CD4-positive, alpha-beta T cell (primary cell): Measurements from ENCODE around the gene GADD45A. TPM values are rescaled to one million over a fixed set of nuclear protein-coding genes. Genes with fewer than 3 reads are reported as not detected.

Experiments used
- ATAC-seq: fragments of 200-7000 bp; cut with Tn5 transposase; one replicate; pipeline ENCODE4 v1.10.0; 2022; ENCODE audit warnings: mild to moderate bottlenecking; ENCODE audit not compliant: poor library complexity
- CTCF ChIA-PET: fragments of 350-600 bp; sonication (Branson Sonifier 250); formaldehyde crosslinking; loops from one replicate; lab custom pipeline; 2021; ENCODE audit warnings: antibody characterized with exemption, inconsistent platforms; lab: Charles Lee
- POLR2A ChIA-PET: fragments of 350-600 bp; sonication (Branson Sonifier 250); formaldehyde crosslinking; loops from one replicate; lab custom pipeline; 2021; ENCODE audit warnings: antibody characterized with exemption, inconsistent platforms; lab: Charles Lee
- DNase-seq, 14 experiments: peaks; one replicate each; pipeline ENCODE4 v3.0.0-alpha.2; 2013 to 2020; ENCODE audit warnings: mixed read lengths in 2 of 14
- H3K27ac ChIP-seq, 2 donors: one replicate each; pipeline versions ENCODE4 v1.5.1 to v1.7.0; 2013; ENCODE audit warnings: low read length in 2 of 2, low read depth in 1 of 2, mild to moderate bottlenecking in 1 of 2
- H3K27me3 ChIP-seq, 2 experiments: 1 replicate in 1 of 2; 2 replicates in 1 of 2; pipeline versions ENCODE4 v1.6.1 to v1.7.0; 2013; ENCODE audit warnings: low read length in 2 of 2, control low read depth in 1 of 2, mild to moderate bottlenecking in 1 of 2, moderate library complexity in 1 of 2; ENCODE audit not compliant: insufficient read depth in 2 of 2, control insufficient read depth in 1 of 2
- H3K36me3 ChIP-seq: one replicate; pipeline ENCODE4 v1.6.1; 2013; ENCODE audit warnings: low read length, control low read depth; ENCODE audit not compliant: insufficient read depth
- H3K4me1 ChIP-seq: one replicate; pipeline ENCODE4 v1.6.1; 2013; ENCODE audit warnings: low read length, control low read depth; ENCODE audit not compliant: insufficient read depth
- H3K4me3 ChIP-seq: one replicate; pipeline ENCODE4 v1.5.1; 2013; ENCODE audit warnings: mild to moderate bottlenecking, low read length, moderate library complexity
- H3K9me3 ChIP-seq, 2 experiments: 1 replicate in 1 of 2; 2 replicates in 1 of 2; pipeline versions ENCODE4 v1.6.1 to v1.7.0; 2013; ENCODE audit warnings: low read length in 2 of 2, mild to moderate bottlenecking in 2 of 2, control low read depth in 1 of 2, moderate library complexity in 1 of 2; ENCODE audit not compliant: control insufficient read depth in 1 of 2, insufficient read depth in 1 of 2
- H3K27ac Mint-ChIP-seq: one replicate; pipeline ENCODE4 v1.8.0; 2020; ENCODE audit warnings: mixed read lengths
- H3K27me3 Mint-ChIP-seq: one replicate; pipeline ENCODE4 v1.8.0; 2021; ENCODE audit warnings: mixed read lengths
- H3K36me3 Mint-ChIP-seq: one replicate; pipeline ENCODE4 v1.8.0; 2021; ENCODE audit warnings: low read depth, mixed read lengths
- H3K4me1 Mint-ChIP-seq: one replicate; pipeline ENCODE4 v1.8.0; 2021; ENCODE audit warnings: low read depth, mixed read lengths
- H3K4me3 Mint-ChIP-seq: one replicate; pipeline ENCODE4 v1.8.0; 2020; ENCODE audit warnings: mild to moderate bottlenecking, mixed read lengths
- H3K9me3 Mint-ChIP-seq: one replicate; pipeline ENCODE4 v1.8.0; 2020; ENCODE audit warnings: mixed read lengths
- intact Hi-C, 2 experiments: fragments of 100-400 bp; cut with DNase I in 1 of 2; cut with micrococcal nuclease in 1 of 2; formaldehyde crosslinking; loops; one replicate each; pipeline versions ENCODE4 v1.15.1 to v1.9.0; 2023 to 2025; cut with DNase I, micrococcal nuclease
- total RNA-seq, 174 experiments: library from RNA in 2 of 174; stranded (reverse) in 2 of 174; gene quantifications; one replicate each; pipeline ENCODE4 v1.2.3 and lab custom pipeline; 2021 to 2026
- TF ChIP-seq, protein P1 (sequence below): fragments of 200-600 bp; IDR thresholded peaks from one replicate; pipeline ENCODE4 v1.8.0; 2022; ENCODE audit warnings: antibody characterized with exemption, mild to moderate bottlenecking

Gene GADD45A
- total RNA-seq, 2 experiments from 2014 or later = 136 to 140 TPM

GRCh38 chr1:67666636-67667035, 18.4 kb upstream of the GADD45A start:
- no peak for DNase-seq
- Mint-ChIP-seq H3K36me3 (no peaks in the 10 kb centered on the region), H3K27ac (no peak overlapping the region), H3K4me1 (no peaks in the 10 kb centered on the region), H3K9me3 (no peaks in the 10 kb centered on the region), H3K4me3 (no peak overlapping the region), H3K27me3 (peaks cover 26% of the 10 kb centered on the region)
- ATAC-seq = no peak
- no peaks in the 10 kb centered on the region for H3K36me3 ChIP-seq
- TF ChIP-seq, protein P1, sequence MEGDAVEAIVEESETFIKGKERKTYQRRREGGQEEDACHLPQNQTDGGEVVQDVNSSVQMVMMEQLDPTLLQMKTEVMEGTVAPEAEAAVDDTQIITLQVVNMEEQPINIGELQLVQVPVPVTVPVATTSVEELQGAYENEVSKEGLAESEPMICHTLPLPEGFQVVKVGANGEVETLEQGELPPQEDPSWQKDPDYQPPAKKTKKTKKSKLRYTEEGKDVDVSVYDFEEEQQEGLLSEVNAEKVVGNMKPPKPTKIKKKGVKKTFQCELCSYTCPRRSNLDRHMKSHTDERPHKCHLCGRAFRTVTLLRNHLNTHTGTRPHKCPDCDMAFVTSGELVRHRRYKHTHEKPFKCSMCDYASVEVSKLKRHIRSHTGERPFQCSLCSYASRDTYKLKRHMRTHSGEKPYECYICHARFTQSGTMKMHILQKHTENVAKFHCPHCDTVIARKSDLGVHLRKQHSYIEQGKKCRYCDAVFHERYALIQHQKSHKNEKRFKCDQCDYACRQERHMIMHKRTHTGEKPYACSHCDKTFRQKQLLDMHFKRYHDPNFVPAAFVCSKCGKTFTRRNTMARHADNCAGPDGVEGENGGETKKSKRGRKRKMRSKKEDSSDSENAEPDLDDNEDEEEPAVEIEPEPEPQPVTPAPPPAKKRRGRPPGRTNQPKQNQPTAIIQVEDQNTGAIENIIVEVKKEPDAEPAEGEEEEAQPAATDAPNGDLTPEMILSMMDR = no peak
- no peaks in the 10 kb centered on the region for H3K9me3 ChIP-seq
- peaks cover 0 to 15% of the 10 kb centered on the region in 2 experiments for H3K27me3 ChIP-seq
- H3K4me1 ChIP-seq = no peaks in the 10 kb centered on the region
- POLR2A ChIA-PET = no interaction called here
- intact Hi-C loops = no loop called here
- CTCF ChIA-PET = no interaction called here
- no peak overlapping the region for H3K27ac ChIP-seq
- no peak overlapping the region for H3K4me3 ChIP-seq

GRCh38 chr1:67668660-67669059, 16.3 kb upstream of the GADD45A start:
- H3K4me3 ChIP-seq = no peak overlapping the region
- H3K27me3 ChIP-seq = peaks cover 0 to 12% of the 10 kb centered on the region in 2 experiments
- intact Hi-C loops = no loop called here
- Mint-ChIP-seq H3K36me3 (no peaks in the 10 kb centered on the region), H3K4me1 (peaks cover 5% of the 10 kb centered on the region), H3K27me3 (peaks cover 26% of the 10 kb centered on the region), H3K4me3 (no peak overlapping the region), H3K27ac (no peak overlapping the region), H3K9me3 (no peaks in the 10 kb centered on the region)
- H3K27ac ChIP-seq = no peak overlapping the region
- DNase-seq (no peak), ATAC-seq (no peak)
- no peaks in the 10 kb centered on the region for H3K36me3 ChIP-seq
- TF ChIP-seq, protein P1 = no peak
- POLR2A ChIA-PET = no interaction called here
- no peaks in the 10 kb centered on the region for H3K9me3 ChIP-seq
- CTCF ChIA-PET = no interaction called here
- no peaks in the 10 kb centered on the region for H3K4me1 ChIP-seq

DNA sequence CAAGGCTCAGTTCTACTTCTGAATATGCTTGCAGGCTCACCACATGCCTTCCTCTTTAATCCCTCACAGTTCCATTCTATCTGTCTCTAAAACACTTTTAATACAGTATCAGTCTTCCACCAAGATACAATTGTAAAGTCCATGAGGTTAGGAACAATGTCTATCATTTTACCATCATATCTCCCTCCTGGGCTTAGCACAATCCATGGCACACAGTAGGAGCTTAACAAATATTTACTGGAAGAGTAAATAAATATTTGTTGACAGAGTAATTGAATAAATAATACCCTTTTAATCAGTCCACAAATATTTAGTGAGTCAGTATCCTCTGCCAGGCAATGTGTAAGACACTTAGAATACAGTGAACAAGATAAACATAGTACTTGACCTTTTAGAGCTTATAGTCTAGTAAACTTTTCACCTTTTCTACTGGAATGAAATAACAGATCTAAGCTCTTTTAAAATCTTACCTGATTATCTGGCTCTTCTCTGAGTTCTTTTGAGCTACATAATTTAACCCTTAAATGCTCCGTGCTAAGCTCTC, 12.7 kb upstream of the GADD45A start:
- H3K4me3 ChIP-seq = no peak overlapping the region
- no peak overlapping the region for H3K27ac ChIP-seq
- Mint-ChIP-seq H3K4me3 (no peak overlapping the region), H3K27me3 (peaks cover 20% of the 10 kb centered on the region), H3K36me3 (no peaks in the 10 kb centered on the region), H3K27ac (no peak overlapping the region), H3K4me1 (peaks cover 23% of the 10 kb centered on the region), H3K9me3 (no peaks in the 10 kb centered on the region)
- no peaks in the 10 kb centered on the region for H3K36me3 ChIP-seq
- ChIA-PET POLR2A (interaction anchor here (1.1 to 4.1 kb wide), 2 partner anchors 10 to 13 kb away, joined by 4 to 74 read pairs; partner anchors contain the start of gene GADD45A), CTCF (interaction anchor here (1.2 kb wide), 1 partner anchor 9 kb away, joined by 4 read pairs; no protein-coding TSS in a partner anchor)
- ATAC-seq (no peak), DNase-seq (no peak)
- H3K27me3 ChIP-seq = peaks cover 0 to 12% of the 10 kb centered on the region in 2 experiments
- intact Hi-C loops = no loop called here
- peaks cover 11% of the 10 kb centered on the region for H3K4me1 ChIP-seq
- TF ChIP-seq, protein P1 = no peak
- H3K9me3 ChIP-seq = no peaks in the 10 kb centered on the region
